ENCODE results near the gene MUC4.

DNA sequence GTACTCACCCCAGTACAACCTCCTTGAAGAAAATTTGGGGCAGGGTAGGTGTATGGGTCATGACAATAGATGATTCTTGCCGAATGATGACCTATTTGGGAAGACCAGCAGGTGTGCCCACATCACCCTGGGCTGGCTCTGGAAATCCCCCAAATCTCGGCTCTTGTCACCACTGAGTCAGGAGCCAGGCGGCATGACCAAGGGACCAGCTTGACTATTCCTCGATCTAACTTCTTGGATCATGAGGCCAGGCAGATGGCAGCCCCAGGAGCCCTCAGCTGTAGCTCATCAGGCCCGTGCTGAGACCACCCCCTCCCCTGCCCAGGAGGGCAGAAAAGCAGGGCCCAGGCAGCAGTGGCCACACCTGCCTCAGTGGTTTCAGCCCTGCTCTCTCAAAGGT lies 9.2 kb upstream of the MUC4 start:
- TF ChIP-seq POLR2AphosphoS5 (IDR thresholded peaks at IDR 0.05; ENCODE audit: low read depth, low read length) (no peak), TAF1 (IDR thresholded peaks at IDR 0.05; ENCODE audit: borderline replicate concordance, low read depth, low read length) (no peak), POLR2A (IDR thresholded peaks at IDR 0.05; ENCODE audit: low read depth, low read length) (no peak)

Data from GM12892 (cell line).